Sigmoid colon (tissue), 4 donors: ENCODE measurements around the gene DCAF7.

Experiments used
- CTCF ChIP-seq, 4 experiments: fragments of 450-650 bp in 3 of 4; fragments of 200-600 bp in 1 of 4; IDR thresholded peaks; one replicate each; pipeline ENCODE4 v1.5.1; 2016 to 2019; ENCODE audit warnings: antibody characterized with exemption in 4 of 4, mild to moderate bottlenecking in 3 of 4, moderate library complexity in 2 of 4
- EP300 ChIP-seq, 4 donors: sonication (generic); formaldehyde crosslinking; IDR thresholded peaks; one replicate each; pipeline ENCODE4 v1.6.1; 2017; ENCODE audit warnings: antibody characterized with exemption in 4 of 4
- POLR2A ChIP-seq, 2 donors: fragments of 450-650 bp; IDR thresholded peaks; one replicate each; pipeline ENCODE4 v1.6.1; 2016; ENCODE audit warnings: antibody characterized with exemption in 2 of 2, mild to moderate bottlenecking in 2 of 2, moderate library complexity in 2 of 2
- POLR2AphosphoS5 ChIP-seq, 4 donors: sonication (generic); formaldehyde crosslinking; IDR thresholded peaks; one replicate each; pipeline ENCODE4 v1.6.1; 2017; ENCODE audit warnings: antibody characterized with exemption in 4 of 4

GRCh38 chr17:63519116-63519881 is 31.0 kb upstream of the DCAF7 start:
- TF ChIP-seq CTCF (IDR thresholded peaks at IDR 0.05) (no peak), POLR2AphosphoS5 (IDR thresholded peaks at IDR 0.05) (no peak), EP300 (IDR thresholded peaks at IDR 0.05) (no peak), POLR2A (IDR thresholded peaks at IDR 0.05) (no peak)
